ENCODE measurements around the gene ERMN.

The ERMN gene

DNA sequence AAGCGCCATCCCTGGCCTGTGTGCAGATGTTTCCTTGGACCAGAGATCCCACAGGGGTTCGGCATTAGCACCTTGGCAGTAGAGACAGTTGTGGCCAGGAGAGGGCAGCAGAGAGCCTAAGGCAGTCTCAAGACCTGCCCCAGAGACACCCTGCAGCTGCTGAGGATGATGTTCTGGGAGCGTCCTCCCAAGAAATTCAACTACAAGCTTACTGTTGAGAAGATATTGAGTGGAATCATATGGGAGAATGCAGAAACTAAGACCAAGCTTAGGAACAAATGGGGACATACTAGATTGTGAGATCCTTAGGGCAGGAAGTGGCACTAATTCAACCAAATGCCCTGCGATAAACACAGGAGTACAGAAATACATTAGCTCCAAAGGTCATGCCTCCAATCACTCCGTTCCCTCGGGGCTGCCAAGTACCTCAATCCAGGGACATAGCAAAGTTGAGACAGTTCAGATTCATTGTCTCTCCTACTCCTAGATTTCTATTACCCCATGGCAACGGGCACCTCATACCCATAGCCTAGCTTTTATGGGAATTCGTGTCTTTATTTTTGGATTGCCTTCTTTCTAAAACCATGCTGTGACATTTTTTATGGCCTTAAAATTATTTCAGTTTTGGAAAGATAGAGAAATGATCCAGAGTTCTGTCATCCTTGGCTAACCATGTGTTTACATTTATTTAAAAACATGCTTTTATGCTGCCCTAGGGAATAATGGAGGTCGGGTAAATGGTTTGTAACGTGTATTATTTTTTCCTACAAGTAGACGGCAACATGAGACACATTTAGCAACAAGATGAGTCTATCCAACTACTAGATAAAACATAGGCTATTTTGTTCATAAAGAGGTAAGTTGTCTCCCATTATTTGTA, 2.2 kb upstream of the ERMN start:
- DNase-seq: peak; percentile 7 to 21

DNA sequence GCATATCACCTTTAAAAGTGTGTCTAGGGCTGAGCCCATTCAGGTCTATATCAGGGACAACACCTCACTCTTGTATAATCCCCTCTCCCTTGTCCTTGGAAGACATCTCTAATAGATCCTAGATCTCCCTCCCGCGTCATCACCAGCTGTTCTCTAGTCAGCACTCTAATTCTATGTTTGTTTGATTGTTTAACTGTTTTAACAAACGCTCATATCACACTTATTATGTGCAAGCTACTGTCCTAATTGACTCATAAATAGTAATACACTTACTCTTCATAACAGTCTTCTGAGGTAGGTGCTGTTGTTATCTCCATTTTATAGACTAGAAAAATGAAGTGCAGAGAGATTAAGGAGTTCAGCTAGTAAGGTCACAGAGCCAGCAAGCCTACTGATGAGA, 1.6 kb upstream of the ERMN start:
- no peak for DNase-seq

DNA sequence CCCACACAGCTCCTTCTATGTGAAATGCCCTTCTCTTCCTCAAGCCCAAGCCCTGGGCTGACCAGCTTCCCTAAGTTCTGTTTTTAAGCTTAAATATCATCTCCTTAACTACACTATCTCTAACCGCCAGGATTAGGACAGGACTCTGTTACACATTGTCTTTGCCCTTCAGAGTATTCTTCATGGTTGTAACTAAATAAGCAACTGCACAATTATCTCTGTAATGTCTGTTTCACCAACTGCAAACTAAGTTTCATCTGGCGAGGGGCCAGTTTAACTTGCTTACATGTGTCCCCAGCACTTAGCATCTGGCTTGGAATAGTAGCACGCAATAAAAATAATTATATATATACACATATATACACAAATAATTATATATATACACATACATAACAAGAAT, 1.1 kb upstream of the ERMN start:
- no peak for DNase-seq

DNA sequence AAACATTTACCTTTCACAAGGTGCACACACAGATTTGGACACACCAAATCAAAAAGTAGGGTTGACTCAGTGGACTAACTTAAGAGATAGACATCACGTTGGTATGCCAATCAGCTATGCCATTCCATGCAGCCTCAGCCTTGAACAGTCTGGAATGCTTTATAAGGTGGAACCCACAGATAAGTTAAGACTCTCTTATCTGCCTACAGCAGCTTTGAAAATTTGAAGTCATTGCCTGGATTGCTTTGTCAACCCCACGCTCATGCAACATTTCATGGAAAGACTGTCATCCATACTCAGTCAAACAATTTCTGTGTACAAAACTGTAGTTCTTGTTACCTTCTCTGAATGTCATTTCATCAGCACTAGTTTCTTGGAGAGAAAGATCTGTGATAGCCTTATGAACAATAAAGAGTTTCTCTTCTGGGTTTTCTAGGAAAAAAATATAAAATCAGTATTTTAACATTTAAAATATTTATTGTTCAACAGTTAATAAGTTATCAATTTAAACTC, 1.2 kb downstream of the ERMN start:
- no peak for DNase-seq

DNA sequence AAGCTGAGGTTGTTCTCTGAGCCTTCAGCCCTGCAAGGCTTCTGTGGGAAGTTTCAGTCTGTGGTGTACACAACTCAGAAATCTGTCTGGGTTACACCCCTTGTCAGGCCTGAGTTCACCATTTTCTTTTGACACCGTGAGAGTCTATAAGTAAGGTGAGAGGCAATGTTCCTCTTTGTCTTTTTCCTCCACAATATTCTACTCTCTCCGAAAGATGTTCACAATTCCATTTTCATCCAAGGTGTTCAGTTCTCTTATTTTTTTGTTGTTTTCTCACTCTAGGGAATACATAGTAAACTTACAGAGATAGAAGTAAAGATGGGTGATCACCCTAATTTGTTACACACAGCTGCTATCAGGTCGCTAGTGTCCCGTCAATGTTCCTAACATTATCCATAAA, 3.2 kb downstream of the ERMN start:
- no peak for DNase-seq

DNA sequence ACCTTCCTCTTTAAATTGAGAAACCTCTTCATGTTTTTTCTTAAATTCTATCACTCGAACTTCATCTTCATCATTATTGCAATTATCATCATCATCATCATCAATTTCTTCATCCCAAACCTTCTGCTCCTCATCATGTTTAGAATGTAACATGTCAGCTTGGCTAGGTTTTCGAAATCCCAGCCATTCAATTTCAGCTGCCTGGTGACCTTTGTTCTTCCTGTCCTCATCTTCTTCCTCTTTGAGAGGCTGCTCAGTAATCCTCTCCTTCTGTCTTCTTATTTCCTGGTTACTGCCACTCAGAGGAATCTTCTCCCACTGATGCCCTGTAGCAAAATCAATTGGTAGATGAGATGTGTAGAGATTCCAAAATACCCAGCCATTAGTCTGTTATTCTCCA, 4.2 kb downstream of the ERMN start:
- no peak for DNase-seq

DNA sequence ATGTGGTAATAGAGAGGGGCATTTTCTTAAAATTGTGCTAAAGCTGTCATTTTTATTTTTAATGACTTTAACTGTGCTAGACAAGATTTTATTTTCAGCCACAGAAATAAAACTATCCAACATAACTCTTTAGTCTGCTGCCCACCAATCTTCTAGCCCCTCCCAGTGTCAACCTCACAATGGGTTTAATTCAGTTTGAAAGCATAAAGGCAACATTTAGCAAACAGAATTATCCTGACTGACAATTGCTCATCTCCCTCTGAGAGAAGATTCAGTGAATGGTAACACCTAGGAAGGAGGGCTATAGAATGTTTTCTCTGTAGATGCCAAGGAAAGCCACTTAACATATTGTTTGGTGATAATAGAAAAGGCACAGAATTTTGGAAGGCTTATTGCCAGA, 5.2 kb downstream of the ERMN start:
- no peak for DNase-seq

DNA sequence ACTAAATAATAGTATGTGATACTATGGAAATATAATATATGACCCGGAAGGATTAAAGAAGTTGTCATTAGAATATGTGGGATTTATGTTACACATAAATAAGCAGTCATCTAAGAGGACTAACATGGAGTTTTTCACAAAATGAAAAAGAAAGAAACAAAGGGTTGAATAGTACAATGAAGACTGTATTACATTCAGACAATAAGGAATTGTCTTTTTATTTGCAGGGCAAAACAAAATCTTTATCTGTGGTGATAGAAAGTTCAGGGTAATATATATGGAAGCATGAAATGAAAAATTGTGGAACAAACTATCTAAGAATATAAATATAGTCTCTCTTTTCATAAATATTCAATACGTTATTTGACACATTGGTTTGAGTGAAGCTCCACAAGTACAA, 5.8 kb downstream of the ERMN start:
- DNase-seq: no peak

DNA sequence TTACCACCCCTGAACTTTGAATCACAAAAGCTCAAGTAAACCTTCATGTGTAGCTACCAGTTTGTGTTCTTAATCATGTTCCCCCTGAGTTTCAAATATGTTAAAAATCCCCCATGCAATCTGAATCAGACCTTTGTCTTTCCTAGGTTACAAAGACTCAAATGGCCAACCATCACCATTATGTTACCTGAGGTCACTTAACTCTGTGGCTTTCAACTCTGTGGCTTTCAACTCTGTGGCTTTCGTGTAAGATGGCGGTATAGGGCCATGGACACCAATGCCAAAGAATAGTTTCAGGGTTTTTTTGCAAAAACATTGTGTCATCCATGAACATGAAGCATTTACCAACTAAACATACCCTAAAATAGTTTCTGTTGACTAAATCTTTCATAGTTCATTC, 6.7 kb downstream of the ERMN start:
- DNase-seq: no peak

DNA sequence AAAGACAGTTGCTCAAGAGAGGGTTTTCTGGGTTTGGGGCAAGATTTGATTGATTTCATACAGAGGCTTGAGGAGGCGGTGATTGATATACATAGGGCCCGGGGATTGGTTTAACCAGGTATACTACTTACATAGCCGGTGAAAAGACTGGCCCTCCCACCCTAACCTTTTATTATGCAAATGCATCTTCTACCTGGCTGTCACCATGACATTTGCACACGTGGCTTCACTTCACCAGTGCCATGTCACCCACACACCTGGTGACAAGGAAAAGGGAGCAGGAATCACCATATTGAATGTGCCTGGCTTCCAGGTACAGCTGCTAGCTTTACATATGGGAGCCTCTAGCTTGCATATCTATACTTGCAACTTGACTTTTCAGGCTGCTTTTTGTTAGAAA, 9.7 kb downstream of the ERMN start:
- DNase-seq: no peak

DNA sequence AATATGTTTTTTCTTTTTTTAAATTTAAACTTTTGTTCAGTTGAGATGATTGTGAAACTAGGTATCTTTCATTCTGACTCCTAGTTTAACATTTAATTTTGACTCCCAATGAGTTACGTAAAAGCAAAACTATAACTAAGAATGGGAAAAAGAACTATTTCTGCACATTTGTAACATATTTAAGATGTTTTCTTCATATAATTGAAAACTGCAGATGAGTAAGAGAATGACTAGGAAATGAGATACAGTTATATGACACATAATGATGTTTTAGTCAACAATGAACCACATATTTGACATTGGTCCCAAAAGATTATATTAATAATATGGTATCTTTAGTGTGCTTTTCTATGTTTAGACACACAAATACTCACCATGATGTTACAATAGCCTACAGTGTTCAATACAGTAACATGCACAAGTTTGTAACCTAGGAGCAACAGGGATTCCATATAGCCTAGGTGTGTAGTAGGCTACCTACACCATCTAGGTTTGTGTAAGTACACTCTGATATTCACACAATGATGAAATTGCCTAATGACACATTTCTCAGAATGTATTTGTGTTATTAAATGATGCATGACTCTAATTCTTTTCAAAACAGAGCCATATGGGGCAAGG, 12.6 kb downstream of the ERMN start:
- DNase-seq: no peak

DNA sequence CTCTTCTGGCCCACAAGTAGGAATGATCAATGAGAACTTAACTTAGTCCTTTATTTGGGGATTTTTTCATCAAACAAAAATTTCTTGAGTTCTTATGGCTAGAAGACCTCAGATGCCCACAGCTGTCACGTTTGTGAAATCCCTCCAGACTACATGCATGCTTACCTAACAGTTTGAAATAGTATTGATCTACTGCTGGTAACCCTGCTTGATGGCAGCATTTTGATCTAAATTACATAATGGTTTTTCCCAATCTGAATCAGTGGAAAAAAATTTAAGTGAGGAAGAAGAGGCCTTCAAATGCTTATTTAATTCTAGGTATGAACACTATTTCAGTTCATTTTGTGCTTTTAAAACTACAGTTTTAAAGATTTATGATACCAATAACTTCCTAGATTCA, 13.9 kb downstream of the ERMN start:
- DNase-seq: no peak

DNA sequence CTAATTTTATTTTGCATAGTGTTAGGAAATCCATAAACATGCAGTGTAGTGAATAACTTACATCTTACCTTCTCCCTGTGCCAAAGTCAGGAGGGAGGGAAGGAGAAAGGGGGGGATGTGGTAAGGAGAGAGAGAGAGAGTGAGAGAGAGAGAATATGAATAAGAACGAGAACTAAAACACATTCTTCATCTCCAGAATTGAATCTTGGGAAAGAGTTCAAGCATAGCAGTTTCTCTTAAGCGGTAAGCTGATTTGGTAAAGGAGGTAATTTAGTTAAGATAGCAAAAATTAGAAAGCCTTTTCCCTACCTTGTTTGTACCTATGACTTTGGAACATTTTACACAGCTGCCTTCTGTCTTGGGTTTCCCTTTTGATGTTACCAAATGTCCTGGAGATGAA, 15.7 kb downstream of the ERMN start:
- no peak for DNase-seq

DNA sequence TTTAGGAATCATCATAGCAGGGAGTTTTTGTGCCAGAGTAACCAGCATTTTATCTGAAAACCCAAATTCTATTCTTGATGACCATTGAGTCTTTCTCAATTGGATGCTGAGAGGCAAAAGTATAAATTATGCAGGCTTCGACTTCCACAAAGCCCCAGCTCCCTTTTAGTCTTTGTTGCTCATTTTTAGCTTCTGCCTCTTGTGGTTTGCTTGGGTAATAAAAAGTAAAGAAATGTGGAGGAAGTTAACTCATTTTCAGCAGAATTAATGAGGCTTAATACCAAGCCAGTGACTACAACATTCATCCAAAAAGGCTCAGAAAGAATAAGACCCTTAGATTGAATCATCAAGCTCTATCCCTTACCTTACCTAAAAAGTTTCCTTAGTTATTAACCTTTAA, 18.6 kb downstream of the ERMN start:
- DNase-seq: no peak

DNA sequence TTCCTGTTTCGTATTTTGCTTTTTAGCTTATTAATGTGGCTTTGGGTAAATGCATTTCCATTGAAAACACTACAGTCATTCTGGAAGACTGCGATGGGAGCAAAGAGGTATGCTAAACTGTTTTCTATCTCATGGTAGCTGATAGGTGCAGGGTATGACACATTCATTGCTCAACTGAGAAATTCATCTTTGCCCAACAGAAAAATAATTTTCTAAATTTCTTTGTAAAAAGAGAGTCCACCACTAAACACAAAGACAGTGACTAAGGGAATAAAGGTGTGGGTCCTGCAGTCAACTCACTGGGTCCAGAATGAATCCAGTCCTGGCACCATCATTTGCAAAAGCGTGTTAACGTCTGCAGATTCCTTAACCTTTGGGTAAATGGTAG, 19.9 kb downstream of the ERMN start:
- DNase-seq: no peak

DNA sequence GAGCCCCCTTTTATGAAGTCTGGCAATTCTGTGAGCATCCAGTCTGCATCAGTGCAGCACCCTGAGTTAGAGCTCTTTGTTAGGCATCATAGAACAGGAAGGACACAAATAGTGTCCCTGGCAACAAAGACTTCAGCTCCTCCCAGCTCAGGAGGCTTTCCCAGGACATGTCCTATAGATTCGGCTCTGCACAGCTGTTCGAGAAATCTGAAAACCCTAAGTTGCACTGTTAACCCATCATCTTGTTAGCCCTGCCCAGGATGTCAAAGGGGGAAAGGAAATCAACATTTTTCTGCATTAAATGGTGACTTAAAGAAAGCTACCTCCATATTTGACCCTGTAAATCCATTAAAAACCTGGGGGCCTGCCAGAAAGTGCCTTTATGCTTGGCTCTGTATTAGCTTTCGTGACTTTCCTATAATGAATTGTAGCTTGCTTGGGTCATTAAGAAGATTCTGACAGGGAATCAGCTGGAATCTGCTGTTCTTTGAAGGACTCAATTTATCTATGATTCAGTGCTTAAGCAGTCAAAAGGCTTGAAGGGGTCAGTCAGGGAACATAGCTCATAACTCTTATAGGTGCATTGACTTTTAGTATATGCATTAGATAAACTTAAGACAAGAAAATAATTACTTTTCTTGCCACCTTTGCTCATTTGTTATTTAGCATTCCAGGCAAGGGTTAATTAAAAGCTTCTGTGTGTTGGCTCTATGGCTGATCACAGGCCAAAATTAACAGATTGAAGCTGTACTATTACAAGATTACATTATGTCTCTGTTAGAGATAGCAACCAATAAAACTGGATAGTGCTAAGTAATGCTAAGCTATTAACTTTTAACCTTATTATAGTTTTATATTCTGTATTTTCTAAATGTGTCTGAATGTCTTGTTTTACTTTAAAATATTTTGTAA, 20.6 kb downstream of the ERMN start:
- no peak for DNase-seq

DNA sequence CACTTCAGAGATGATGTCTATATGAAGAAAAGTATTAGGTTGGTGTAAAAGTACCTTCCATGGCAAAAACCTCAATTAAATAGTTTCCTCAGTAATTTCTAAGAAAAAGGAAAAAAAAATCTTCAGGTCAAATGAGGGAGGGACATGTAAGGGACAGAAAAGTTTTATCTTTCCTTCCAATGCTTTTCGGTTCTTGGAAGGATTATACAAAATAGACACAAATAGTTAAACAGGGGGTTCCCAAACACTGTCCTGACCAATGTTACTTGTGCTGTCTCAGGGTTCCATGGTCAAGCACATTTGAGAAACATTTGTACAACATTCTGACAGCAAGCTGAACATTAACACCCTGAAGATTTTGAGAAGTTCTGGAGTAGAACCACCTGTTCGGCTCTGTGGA, 22.0 kb downstream of the ERMN start:
- DNase-seq: no peak

DNA sequence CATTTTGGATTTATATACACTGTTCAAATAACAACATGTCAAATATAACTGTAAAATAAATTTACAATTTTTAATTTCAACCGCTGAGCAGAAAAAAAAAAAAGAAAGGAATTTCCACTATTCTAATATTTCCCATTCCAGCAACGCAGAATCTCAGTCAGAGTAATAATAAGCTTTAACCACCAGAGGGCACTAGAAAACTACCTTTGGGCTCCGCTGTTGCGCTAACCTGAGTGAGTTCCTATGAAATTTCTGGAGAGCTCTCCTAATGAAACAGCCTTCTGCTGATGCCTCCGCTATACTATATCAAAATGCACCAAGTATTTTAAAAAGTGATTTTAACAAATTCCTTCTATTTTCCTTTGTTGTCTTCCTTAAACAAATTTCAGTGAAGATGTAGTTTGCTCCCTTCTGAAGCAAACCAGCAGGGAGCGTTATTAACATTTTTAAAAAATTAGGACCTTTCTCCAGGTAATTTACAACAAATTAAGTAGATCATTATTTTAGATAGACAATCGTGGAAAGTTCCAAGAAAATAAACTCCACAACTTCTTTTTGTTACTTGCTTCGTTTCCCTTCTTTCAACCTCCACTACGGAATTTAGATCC, 23.0 kb downstream of the ERMN start:
- peak in 1 of 2 experiments; percentile 13 for DNase-seq

DNA sequence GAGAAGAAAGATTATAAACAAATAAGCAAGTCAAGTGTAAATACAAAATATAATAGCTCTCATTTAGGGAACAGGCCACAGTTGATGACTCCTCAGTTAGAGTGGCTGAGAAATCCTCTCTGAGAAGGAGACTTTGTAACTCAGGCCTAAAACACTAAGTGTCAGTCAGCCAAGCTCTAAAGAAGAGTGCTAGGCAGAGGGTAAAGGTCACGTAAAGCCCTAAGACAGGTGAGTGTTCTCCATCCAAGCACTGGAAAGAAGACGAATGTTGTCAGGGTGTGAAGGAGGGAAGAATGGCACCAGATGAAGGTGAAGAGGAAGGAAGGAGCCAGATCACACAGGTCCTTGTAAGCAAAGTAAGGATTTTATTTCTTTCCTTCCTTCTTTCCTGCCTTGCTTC, 24.3 kb downstream of the ERMN start:
- DNase-seq: no peak

DNA sequence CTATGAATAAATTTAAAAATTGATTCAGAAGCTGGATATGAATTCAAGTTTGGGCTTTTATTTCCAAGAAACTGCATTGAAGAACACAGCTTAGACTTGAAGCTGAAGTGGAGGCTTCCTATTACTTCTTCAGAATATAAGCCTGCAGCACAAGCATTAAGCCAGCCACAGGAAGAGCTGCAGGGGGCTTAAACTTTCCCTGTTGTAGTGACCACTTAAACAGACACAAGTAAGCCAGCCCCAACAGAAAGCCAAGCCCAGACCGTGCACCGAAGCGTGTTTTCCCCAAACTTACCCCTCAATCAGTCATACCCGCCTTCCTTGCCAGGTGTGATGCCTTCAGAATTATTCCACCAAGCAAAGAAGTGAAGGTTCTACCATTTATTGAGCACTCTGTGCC, 28.7 kb downstream of the ERMN start:
- no peak for DNase-seq

DNA sequence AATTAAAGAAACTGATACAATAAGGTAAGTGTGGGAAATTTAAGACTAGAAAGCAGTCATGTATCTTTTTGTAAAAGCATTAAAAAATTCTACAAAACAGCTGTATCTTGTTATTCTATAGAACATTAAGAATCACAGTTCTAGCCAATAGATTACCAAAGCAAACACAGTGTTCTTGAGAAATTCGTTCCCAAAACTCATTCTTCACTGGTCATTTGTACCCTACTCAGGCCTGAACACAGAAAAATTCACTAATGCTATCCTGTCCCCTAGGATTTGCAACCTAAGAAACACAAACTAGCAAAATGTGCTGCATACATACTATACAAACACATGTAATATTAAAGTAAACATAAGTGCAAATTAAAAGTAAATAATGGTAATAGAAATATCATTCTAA, 29.1 kb downstream of the ERMN start:
- no peak for DNase-seq

DNA sequence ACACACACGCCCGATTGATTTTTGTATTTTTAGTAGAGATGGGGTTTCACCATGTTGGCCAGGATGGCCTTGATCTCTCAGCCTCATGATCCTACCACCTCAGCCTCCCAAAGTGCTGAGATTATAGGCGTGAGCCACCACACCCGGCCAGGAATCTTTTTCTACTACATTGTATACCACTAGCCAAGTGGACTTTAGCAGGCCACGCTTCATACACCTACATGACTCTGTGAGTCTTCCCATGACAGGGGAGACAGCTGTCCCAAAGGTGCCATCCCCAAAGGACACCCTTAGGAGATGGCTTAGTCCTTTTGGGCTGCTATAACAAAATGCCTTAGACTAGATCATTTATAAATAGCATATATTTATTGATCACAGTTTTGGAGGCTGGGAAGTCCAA, 32.8 kb downstream of the ERMN start:
- no peak for DNase-seq

DNA sequence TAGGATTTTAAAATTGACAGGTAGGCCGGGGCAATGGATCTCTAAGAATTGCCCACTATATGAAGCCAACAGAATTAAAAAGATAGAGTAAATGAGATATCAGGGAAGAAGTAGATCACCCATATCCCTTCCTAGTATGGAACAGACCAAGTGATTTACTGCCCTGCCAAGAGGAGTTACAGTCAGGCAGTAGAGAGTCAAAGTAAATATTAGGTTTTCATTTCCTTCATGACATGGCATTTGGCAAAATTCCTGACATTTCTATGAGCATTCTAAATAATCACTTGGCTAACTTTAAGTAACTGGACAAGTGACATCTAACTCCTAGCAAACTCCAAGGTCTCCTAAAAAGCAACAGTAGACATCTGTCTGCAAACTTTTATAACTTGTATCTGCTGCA, 34.6 kb downstream of the ERMN start:
- no peak for DNase-seq
